ENCODE results near the gene TOE1. TPM values are rescaled to one million over a fixed set of nuclear protein-coding genes. Genes with fewer than 3 reads are reported as not detected.
"Not testable (repeated sequence)": the region's sequence is repeated elsewhere in the genome, so short reads cannot be mapped to it uniquely, and the experiment has no call there.

TOE1 gene
- total RNA-seq, 4 donors from 2014 or later: 5.5 to 8.5 (median 8.5) TPM

DNA sequence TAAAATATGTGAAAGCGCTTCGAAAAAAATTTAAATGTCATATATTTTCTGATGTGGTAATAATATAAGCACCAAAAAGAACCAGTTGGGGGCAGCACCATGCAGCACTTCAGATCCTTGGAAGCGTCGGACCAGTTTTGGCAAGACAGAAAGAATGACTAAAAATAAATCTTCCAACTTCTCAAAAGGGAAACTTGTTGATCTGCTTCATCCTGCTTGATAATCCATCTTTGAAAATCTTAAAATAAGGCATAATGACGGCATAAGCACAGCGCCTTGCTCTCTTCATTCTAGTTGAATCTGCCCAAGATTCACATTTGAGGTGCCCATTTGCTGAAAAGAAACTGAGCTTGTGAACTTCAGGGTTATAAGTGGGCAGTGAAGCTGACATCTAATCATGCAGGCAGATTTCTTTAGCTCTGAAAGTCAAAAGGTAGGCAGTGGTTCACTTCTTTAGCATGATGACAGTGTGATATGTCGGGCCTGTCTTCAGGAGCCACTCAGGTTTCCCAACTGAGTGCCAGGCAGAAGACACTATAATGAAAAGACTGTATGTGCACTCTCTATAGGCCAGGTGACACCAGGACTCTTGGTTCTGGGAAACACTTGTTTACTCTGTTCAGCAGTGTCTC is 20.0 kb downstream of the TOE1 start:
- H3K27me3 ChIP-seq: no peaks in the 10 kb centered on the region
- TF ChIP-seq POLR2A (IDR thresholded peaks at IDR 0.05): no peak
- TF ChIP-seq, protein P1, sequence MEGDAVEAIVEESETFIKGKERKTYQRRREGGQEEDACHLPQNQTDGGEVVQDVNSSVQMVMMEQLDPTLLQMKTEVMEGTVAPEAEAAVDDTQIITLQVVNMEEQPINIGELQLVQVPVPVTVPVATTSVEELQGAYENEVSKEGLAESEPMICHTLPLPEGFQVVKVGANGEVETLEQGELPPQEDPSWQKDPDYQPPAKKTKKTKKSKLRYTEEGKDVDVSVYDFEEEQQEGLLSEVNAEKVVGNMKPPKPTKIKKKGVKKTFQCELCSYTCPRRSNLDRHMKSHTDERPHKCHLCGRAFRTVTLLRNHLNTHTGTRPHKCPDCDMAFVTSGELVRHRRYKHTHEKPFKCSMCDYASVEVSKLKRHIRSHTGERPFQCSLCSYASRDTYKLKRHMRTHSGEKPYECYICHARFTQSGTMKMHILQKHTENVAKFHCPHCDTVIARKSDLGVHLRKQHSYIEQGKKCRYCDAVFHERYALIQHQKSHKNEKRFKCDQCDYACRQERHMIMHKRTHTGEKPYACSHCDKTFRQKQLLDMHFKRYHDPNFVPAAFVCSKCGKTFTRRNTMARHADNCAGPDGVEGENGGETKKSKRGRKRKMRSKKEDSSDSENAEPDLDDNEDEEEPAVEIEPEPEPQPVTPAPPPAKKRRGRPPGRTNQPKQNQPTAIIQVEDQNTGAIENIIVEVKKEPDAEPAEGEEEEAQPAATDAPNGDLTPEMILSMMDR (IDR thresholded peaks at IDR 0.05): peak; percentile 42 to 54
- H3K4me3 ChIP-seq: no peak overlapping the region
- DNase-seq (ENCODE audit: low spot score in 2 of 2): no peak
- peaks cover 21% of the 10 kb centered on the region for H3K4me1 ChIP-seq
- peak overlapping the region; percentile 79 for H3K27ac ChIP-seq
- no peaks in the 10 kb centered on the region for H3K9me3 ChIP-seq
- 13% methylated on average over 7 of the region's 7 CpGs for WGBS
- H3K36me3 ChIP-seq: no peaks in the 10 kb centered on the region

DNA sequence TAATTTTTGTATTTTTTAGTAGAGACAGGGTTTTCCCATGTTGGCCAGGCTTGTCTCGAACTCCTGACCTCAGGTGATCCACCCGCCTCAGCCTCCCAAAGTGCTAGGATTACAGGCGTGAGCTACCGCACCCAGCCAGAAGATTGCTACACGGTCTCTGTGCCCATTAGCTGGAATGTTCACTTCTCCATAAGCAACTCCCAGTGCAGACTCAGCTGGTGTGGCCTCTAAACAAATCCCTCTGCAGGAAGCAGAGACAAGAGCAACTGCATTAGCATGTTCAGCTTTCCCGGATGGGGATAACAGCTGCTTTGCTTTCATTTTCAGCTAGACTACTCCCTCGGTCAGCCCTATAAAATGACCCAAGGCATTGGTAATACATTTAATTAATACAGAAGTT is 21.0 kb downstream of the TOE1 start:
- peaks cover 21% of the 10 kb centered on the region for H3K4me1 ChIP-seq
- H3K4me3 ChIP-seq: peak overlapping the region; percentile 27
- 21% methylated on average over 7 of the region's 7 CpGs for WGBS
- H3K27me3 ChIP-seq; H3K36me3 ChIP-seq; DNase-seq (ENCODE audit: low spot score in 2 of 2); H3K9me3 ChIP-seq: not testable (repeated sequence)
- H3K27ac ChIP-seq: peak overlapping the region; percentile 79

DNA sequence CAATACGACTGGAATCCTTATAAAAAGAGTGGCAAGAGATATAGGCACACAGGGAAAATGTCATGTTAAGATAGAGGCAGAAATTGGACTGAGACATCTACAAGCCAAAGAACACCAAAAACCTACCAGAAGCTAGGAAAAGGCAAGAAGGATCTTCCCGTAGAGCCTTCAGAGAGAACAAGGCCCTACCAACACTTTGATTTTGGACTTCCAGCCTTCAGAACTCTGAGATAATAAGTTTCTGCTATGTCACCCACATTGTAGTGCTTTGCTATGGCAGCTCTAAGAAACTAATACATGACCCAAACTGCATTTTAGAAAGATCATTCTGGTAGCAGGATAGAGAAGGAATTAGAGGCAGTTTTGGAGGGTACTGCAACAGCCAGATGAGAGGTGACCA is 24.3 kb downstream of the TOE1 start:
- Histone ChIP-seq H3K4me1 (peaks cover 21% of the 10 kb centered on the region), H3K4me3 (no peak overlapping the region), H3K27ac (no peak overlapping the region), H3K9me3 (no peaks in the 10 kb centered on the region), H3K36me3 (no peaks in the 10 kb centered on the region), H3K27me3 (no peaks in the 10 kb centered on the region)
- no peak for DNase-seq (ENCODE audit: low spot score in 2 of 2)
- WGBS: 91% methylated on average over 2 of the region's 2 CpGs
- TF ChIP-seq POLR2A (IDR thresholded peaks at IDR 0.05): no peak
- TF ChIP-seq, protein P1 (IDR thresholded peaks at IDR 0.05): no peak
- no peak for TF ChIP-seq EP300 (IDR thresholded peaks at IDR 0.05)
- no peak for TF ChIP-seq POLR2AphosphoS5 (IDR thresholded peaks at IDR 0.05)

DNA sequence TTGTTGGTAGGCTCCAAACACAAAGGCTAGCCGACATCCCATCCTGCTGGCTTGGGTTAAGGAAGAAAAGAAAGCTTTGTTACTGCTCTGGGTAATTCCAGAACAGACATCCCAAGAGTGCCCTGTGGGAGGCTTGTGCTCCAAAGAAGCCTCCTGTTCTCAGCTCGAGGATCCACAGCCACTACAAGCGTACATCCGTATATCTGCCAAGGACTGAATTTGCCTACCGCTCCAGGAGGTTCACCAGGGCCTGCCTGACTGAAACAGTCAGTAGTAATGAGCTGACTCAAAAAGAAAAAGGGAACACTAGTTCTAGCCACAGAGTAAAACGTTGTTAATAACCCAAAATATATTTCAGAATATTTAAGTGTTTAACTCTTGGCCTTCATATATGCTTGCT is 25.1 kb downstream of the TOE1 start:
- Histone ChIP-seq H3K9me3 (no peaks in the 10 kb centered on the region), H3K27ac (no peak overlapping the region), H3K4me3 (no peak overlapping the region), H3K36me3 (no peaks in the 10 kb centered on the region), H3K27me3 (no peaks in the 10 kb centered on the region), H3K4me1 (peaks cover 18% of the 10 kb centered on the region)
- no peak for DNase-seq (ENCODE audit: low spot score in 2 of 2)
- WGBS: 75% methylated on average over 5 of the region's 6 CpGs
- no peak for TF ChIP-seq POLR2AphosphoS5 (IDR thresholded peaks at IDR 0.05)
- TF ChIP-seq POLR2A (IDR thresholded peaks at IDR 0.05): no peak
- TF ChIP-seq, protein P1 (IDR thresholded peaks at IDR 0.05): no peak

DNA sequence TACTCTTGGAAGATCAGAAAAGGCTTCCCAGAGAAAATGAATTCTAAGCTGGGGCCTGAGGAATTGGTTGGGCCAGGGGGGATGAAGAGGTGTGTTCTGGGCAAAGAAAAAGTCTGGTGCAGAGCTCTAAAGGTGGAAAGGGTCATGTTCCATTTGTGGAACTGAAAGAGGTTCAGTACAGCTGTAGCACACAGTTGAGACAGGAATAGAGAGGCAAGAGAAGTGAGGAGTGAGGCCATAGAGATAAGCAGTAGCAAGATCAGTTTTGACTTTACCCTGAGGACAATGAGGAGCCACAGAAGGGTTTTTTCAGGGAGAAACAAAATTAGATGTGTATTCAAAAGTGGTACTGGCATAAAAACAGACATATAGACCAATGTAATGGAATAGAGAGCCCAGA is 30.6 kb downstream of the TOE1 start:
- no peak for DNase-seq (ENCODE audit: low spot score in 2 of 2)
- H3K9me3 ChIP-seq: no peaks in the 10 kb centered on the region
- TF ChIP-seq POLR2AphosphoS5 (IDR thresholded peaks at IDR 0.05) (no peak), EP300 (IDR thresholded peaks at IDR 0.05) (no peak), POLR2A (IDR thresholded peaks at IDR 0.05) (no peak)
- TF ChIP-seq, protein P1 (IDR thresholded peaks at IDR 0.05): no peak
- H3K4me1 ChIP-seq: peaks cover 2% of the 10 kb centered on the region
- H3K27ac ChIP-seq: no peak overlapping the region
- H3K27me3 ChIP-seq: no peaks in the 10 kb centered on the region
- no peaks in the 10 kb centered on the region for H3K36me3 ChIP-seq
- H3K4me3 ChIP-seq: no peak overlapping the region

DNA sequence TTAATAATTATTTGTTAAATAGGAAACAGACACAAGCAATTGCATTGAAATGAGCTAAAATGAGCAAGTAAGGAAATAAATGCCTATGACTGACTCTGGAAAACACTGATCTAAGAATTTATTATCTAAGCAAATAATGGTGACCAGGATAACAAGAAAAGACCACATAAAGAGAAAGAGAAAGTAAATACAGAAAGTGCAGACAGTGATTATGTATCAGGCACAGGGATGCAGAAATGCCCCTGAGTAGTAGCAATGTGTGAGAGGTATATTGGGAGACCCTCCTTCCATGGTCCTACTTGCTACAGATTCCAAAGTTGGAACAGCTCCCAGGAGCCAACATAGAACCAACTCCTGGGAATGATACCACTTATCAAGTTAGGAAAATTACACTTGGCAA is 33.6 kb downstream of the TOE1 start:
- H3K27ac ChIP-seq: no peak overlapping the region

More for the DNA sequence above, 33.6 kb downstream of the TOE1 start:
- no peak for TF ChIP-seq EP300 (IDR thresholded peaks at IDR 0.05)
- no peak for DNase-seq (ENCODE audit: low spot score in 2 of 2)
- H3K4me1 ChIP-seq: peaks cover 4% of the 10 kb centered on the region
- no peak overlapping the region for H3K4me3 ChIP-seq
- H3K36me3 ChIP-seq: no peaks in the 10 kb centered on the region
- H3K27me3 ChIP-seq: no peaks in the 10 kb centered on the region
- H3K9me3 ChIP-seq: no peaks in the 10 kb centered on the region
